GM19372 (cell line): ENCODE data around the gene GPALPP1.
"Not testable (repeated sequence)": the region's sequence is repeated elsewhere in the genome, so short reads cannot be mapped to it uniquely, and the experiment has no call there.

ENCODE experiments used
- ATAC-seq: cut with Tn5 transposase; IDR thresholded peaks from one replicate; pipeline ENCODE4 v1.9.1; 2021; ENCODE audit warnings: mild to moderate bottlenecking, low read depth, moderate library complexity; ENCODE audit not compliant: unreplicated experiment

The GPALPP1 gene

GRCh38 chr13:44989071-44989889 is at the start of gene GPALPP1, which contains the start of gene NUFIP1:
Gene GPALPP1, plus strand, starts transcription at chr13:44989538. Its CDS starts 117 bp downstream, at chr13:44989655.
Gene NUFIP1, minus strand, starts transcription at chr13:44989471. Its CDS starts 35 bp downstream, at chr13:44989436.
- ATAC-seq: peak; percentile 98

- not testable (repeated sequence) for ATAC-seq
These were observed 45.9 kb upstream of the GPALPP1 start for GRCh38 chr13:44943411-44943810.

- no peak for ATAC-seq
These were observed 38.2 kb upstream of the GPALPP1 start for GRCh38 chr13:44951184-44951583.

- ATAC-seq: no peak
These were observed 36.7 kb upstream of the GPALPP1 start for GRCh38 chr13:44952671-44953070.

GRCh38 chr13:44954224-44954623 is 35.1 kb upstream of the GPALPP1 start:
- ATAC-seq: no peak

GRCh38 chr13:44955406-44955805 is 33.9 kb upstream of the GPALPP1 start:
- ATAC-seq: no peak

- ATAC-seq: no peak
These were observed 27.3 kb upstream of the GPALPP1 start for GRCh38 chr13:44961997-44962396.

GRCh38 chr13:44967704-44968433 is 21.5 kb upstream of the GPALPP1 start:
- no peak for ATAC-seq

- ATAC-seq: no peak
These were observed 20.9 kb upstream of the GPALPP1 start for GRCh38 chr13:44968434-44968815.

- no peak for ATAC-seq
These were observed 19.5 kb upstream of the GPALPP1 start for GRCh38 chr13:44969551-44970484.

GRCh38 chr13:44971656-44972595 is 17.4 kb upstream of the GPALPP1 start:
- no peak for ATAC-seq

- ATAC-seq: no peak
These were observed 16.3 kb upstream of the GPALPP1 start for GRCh38 chr13:44972956-44973581.

- no peak for ATAC-seq
These were observed 15.1 kb upstream of the GPALPP1 start for GRCh38 chr13:44974056-44974793.

- ATAC-seq: no peak
These were observed 13.1 kb upstream of the GPALPP1 start for GRCh38 chr13:44976196-44976595.

- no peak for ATAC-seq
These were observed 12.3 kb upstream of the GPALPP1 start for GRCh38 chr13:44976949-44977583.

GRCh38 chr13:44978328-44978727 is 11.0 kb upstream of the GPALPP1 start:
- no peak for ATAC-seq

- no peak for ATAC-seq
These were observed 603 bp downstream of the GPALPP1 start for GRCh38 chr13:44989941-44990340.

GRCh38 chr13:45003417-45003816 is 14.1 kb downstream of the GPALPP1 start:
- ATAC-seq: no peak
